GM19372 (cell line): ENCODE measurements around the gene GPR160.

Source experiments
- ATAC-seq: cut with Tn5 transposase; IDR thresholded peaks from one replicate; pipeline ENCODE4 v1.9.1; 2021; ENCODE audit warnings: mild to moderate bottlenecking, low read depth, moderate library complexity; ENCODE audit not compliant: unreplicated experiment

The GPR160 gene

DNA sequence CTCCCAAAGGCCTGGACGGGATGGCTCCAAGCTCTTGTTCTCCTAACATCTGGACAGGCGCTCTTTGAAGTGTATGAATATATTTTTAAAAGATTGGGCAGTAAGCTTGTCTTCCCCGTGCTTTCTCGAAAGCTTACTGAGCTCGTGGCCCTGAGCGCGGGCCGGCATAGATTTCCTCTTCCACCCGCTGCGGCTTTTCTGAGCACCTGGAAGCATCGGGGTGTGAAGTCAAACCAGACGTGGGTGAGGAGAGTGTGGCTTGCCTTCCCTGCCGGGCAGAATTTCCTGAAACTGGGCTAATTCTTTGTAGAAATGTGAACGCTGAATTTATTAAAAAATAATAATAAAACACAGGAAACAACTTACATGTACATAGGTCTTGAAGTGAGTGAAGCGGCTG is 25.9 kb downstream of the GPR160 start:
- no peak for ATAC-seq

DNA sequence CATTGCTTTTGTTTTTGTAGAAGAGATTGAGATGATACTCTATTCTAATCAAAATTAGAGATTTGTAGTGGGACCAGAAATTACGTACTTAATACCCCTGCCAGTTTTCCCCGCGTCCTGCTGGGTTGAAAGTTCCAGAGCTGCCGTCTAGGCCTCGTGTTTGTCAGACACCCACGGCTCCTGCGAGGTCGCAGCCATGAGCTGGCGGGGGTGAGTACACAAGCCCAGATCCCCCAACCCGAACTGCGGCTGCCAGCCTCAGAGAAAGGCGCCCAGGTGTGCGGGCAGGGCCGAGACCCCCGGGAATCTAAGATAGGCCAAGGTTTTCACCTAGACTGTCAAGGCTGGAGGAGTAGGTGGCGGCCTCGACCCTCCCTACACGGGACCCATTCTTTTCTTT is 26.3 kb downstream of the GPR160 start:
- no peak for ATAC-seq

DNA sequence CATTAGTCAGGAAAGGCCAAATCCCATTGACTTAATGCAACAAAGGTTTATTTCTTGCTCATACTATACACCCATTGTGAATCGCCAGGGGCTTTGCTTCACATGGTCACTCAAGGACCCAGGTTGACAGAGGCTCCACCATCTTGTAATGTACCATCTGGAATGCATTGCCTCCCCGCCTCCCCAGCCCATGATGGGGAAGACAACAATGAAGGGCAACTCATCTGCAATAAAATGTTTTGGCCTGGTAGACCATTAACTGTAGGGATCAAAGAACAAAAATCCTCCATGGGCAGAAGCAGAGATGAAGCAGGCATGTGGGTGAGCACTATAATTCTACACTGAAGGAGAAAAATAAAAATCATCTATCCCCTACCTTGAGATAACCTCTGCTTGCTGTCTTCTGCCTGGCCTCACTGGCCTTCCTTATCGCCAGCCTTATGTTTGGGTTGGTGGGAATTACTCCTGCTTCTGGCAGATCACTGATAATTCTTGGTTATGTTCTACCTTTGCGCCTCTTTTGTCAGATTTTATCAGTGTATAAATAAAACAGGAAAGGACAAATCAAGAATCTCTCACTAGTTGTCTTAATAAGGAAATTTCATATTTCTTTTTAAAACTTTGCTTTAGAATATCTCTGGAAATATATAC is 37.8 kb downstream of the GPR160 start:
- ATAC-seq, result no peak

DNA sequence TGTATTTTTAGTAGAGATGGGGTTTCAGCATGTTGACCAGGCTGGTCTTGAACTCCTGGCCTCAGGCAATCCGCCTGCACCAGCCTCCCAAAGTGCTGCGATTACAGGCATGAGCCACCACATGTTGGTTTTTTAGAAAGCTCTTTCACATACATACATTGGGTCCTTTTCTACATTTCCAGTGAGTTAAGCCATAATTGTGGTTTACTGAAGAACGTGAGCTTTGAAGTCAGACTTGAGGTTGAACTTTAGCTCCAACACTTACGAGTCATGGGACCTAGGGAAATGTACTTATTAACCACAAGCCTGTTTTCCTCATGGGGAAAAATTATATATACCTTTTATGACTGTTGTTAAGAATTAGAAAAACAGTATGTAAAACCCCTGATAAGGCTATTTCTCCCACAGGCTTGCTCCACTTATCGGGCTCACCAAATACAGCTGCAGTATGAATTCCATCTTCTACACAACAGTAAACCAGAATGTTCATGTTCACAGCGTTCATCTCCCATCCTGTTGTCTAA is 39.0 kb downstream of the GPR160 start:
- no peak for ATAC-seq

DNA sequence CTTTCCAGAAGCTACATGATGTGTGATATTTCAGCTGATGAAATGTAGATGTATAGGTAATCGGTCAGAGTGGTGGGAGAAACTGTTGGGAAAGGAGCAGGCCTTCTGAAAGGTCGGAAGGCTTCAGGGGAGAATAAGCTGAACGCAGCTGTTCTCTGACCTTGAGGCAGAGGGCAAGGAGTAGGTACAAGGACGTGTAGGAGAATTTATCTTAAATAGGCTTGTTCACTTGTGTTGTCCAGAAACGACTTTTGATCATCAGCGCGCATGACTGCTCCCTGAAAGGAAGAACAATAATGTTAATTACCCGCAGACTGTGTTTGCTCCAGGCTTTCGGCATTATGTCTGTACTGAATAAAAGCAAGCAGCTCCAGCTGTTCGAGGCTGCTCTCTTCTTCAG is 39.6 kb downstream of the GPR160 start:
- no peak for ATAC-seq

DNA sequence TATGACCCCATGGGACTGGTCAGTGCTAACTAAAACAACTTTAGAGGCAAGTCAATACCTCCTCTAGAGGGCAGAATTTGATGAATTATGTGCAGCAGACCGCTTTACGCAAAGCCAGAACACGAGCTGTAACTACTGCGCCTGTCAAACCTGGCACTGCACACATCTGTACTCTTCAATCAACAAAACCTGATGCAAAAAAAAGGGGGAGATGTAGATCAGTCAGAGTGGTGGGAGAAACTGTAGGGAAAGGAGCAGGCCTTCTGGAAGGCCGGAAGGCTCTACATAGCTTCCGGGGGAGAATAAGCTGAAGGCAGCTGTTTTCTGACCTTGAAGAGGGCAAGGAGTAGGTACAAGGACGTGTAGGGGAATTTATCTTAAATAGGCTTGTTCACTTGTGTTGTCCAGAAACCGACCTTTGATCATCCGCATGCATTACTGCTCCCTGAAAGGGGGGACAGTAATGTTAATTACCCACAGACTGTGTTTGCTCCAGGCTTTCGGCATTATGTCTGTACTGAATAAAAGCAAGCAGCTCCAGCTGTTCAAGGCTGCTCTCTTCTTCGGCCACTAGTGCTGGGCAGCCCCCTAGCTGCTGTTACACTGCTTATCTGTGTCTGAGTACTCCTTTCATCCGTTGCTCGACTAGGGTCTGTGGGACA is 41.0 kb downstream of the GPR160 start:
- ATAC-seq, result no peak

DNA sequence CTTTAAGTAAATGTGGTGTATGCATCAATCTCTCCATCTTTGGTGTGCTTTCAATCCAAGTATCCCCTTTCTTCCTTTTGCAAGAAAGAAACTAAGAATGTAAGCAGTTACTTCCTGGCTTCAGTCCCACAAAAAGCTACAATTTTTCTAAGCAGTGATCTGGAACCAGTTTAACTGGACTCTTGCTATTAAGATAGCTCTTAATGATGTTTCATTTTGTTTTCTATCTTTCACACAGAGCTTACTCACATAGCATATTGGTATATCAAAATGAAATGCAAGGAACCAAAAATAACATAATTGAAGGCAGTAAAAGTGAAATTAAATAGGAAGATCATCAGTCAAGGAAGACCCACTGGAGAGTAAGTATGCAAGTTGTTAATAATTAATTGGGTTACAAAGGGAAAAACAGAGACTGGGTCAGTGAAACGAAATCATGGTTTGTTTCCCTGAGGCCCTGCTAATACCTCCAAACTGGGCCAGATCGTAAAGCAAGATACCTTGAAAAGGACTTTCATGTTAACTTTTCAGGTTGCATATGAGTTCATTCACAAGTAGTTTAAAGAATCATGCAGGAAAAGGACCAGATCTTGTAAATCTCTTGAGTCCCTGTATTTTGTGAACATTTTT is 41.9 kb downstream of the GPR160 start:
- ATAC-seq, result no peak

DNA sequence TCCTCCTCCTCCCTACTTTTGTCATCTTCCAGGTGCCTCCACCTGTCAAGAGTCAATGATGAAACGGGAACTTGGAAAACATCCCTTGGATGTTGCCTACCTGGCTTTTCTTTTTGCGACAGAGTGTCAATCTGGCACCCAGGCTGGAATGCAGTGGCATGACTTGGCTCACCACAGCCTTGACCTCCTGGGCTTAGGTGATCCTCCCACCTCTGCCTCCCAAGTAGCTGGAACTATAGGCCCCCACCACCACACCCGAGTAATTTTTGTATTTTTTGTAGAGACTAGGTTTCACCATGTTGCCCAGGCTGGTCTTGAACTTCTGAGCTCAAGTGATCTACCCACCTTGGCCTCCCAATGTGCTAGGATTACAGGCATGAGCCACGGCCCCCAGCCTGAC is 42.8 kb downstream of the GPR160 start:
- no peak for ATAC-seq

DNA sequence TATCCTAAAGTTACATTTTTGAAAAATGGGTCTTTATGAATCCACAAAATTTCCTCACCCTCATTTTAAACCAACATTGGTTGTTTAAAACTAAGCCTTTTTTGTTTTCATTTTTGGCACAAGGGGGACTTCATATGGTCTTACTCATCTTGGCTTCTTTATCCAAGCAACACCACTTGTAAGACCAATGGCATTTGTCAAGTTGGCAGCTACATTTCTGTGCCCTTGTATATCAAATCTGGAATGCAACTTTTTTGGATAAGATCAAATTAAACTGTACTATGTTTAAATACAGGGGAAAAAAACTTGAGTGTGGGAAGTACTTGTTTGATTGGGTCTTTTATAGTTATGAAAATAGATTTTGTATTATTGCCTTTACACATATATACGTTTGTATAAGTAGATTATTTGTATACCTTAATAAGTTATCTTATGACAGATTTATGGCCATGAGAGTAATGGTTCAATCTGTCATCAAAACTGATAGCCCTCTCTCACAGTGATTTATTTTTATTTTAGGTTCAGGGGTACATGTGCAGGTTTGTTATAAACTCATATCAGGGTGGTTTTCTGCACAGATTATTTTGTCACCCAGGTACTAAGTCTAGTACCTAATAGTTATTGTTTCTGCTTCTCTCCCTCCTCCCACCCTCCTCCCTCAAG is 43.4 kb downstream of the GPR160 start:
- no peak for ATAC-seq

DNA sequence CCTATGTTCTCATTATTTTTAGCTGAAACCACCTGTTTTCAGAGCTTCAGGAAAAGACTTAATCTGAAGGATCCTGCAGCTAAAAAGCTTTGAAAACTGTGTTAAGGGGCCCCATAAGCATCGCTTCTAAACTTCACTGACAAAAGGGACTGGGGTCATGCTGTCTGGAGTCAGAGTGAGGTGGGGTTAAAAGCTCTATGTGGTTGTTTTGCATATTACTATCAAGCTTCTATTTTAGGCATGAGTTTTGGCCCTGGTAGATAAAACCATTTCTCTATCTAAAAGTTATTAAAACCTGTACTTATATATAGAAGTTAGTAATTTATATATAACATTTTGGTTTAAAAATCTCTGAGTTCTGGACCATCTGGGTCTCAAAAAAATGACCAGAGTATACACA is 45.5 kb downstream of the GPR160 start:
- no peak for ATAC-seq

DNA sequence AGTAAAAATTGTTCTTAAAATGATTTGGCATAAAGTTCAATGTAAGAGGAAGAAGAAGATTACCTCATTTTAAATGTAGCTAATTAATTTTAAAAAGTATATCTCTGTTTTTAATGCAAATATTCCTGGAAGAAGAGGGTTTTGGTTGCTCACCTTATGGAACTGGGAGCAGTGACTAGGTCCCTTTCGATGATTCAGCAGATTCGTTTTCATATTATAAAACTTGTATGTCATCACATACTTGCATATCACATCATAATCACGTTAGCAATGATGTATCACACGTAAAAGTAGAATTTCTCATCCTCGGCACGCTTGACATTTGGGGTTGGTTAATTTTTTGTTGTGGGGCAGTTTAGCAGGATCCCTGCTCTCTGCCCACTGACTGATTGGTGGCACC is 47.6 kb downstream of the GPR160 start:
- ATAC-seq, result no peak

DNA sequence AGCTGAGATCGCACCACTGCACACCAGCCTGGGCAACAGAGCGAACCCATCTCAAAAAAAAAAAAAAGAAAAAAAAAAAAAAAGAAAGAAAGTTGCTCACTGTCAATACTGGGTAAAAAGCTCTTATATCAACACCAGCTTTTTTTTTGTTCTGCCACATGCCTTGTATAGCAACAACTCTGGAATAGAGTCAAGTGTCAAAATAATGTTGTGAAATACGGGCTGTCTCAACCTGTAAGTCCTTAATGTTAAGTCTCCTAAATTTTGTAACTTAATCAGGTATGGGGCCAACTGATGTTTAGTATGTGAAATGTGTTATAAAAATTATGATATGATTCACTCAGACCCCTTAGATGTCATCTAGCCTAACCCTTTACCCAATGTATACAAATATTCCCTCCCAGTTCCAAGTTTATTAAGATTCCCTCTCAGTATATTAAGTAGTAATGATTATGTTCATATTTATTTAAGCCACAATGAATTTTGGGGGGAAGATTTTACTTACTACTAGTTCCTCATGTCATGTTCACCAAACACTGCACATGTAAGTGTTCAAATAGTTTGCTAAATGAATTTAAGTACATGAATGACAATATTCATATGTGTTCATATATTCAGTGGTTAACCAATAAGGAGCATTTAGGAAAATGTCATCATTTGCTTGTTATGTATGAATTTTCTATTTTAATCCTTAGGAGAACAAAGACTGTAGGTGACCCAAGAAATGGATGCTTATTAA is 52.2 kb downstream of the GPR160 start:
- no peak for ATAC-seq

DNA sequence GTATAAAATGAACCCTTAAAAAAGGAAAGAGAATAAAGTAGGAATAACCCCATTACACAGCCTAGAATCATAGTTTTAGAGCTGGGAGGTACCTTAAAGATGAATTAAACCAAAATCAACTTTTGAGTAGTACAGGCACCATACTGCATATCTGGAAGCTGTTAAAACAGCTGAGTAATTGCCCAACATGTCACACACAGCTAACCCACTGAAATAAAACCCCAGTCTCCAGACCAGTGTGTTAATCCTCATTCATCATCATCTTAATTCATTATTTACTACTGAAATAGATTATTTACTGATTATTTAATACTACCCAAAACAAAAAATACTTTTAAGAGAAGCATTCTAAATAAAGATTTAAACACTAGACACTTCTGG is 52.8 kb downstream of the GPR160 start:
- ATAC-seq, result no peak

DNA sequence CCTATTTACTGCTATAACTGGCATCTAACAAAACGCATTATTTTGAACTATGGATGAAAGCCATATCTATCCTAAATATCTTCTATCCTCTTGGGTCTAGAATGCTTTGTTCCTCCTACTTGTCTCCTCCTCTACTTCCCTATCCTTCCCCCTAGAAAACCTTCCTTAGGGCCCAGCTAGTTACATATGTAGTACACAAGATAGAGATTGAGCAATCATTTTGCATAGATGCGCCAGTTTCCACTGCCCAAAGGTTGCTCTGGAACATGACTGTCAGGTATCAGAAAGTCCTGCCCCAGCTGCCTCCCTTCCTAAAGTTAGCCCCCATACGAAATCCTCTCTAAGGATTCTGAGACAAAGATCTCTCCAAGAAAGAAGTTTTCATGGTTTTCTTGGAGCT is 55.1 kb downstream of the GPR160 start:
- no peak for ATAC-seq

DNA sequence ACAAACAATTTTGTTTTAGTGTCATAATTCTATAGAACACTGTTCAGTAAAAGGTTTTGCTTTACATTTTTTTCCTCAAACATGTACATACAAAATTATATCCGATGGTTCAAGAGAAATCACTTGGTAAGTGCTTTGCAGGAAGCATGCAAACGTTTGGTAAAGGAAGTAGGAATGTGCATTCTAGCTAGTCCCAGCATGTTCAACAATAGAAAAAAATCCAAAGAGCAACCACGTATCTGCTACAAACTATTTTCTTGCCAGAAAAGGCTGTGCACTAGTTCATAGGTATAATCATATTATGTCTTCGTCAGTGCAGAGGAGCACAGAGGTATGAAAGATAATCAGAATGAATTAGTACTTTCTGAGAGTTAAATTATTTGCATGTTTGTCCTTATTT is 58.0 kb downstream of the GPR160 start:
- ATAC-seq, result no peak

DNA sequence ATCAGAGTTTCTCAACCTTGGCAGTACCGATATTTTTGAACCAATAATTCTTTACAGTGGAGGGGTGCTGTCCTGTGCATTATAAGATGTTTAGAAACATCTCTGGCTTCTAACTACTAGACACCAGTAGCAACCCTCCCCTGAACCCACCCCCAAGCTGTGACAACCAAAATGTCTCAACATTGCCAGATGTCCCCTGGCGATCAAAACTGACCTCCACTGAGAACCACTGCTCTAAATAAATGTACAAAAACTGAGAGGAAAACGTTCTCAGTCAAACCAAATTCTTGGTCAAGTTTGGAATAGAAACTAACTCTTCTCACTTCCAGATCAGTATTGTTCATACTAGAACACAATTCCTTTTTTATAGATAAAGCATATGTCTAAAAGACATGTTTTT is 58.5 kb downstream of the GPR160 start:
- no peak for ATAC-seq

DNA sequence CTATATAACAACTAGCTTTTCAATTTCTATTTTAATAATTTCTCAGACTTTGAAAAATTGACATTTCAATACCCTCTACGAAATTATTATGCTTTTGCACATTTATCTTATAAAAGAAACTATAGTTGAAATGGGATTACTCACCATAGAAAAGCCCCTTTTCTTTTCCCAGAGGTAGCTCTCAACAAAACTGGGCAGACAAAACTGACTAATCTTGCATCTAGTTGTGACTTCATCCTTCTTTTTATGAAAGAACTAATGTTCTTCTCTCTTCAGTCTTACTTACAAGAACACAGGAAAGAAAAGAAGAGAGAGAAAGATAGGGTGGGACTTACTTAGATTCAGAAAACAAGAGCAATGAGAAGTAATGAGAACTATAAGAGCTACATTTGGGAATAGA is 61.0 kb downstream of the GPR160 start:
- ATAC-seq, result no peak

DNA sequence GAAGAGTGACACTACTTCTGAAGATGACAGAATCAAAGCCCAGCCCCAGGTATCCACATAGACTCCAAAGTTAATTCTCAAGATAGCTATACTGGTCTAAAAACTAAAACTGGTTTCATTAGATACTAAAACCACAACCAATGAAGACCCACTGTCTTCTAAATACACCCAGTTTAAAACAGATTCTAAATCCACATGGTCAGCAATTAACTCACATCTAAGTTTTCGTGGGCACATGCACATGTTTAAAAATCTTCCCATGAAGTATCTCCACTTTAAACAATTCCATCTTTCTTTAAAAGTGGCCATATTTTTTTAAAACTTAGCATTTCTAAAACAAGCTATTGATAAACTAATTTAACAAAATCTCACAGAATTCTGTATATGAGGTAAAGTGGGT is 63.1 kb downstream of the GPR160 start:
- ATAC-seq, result no peak

DNA sequence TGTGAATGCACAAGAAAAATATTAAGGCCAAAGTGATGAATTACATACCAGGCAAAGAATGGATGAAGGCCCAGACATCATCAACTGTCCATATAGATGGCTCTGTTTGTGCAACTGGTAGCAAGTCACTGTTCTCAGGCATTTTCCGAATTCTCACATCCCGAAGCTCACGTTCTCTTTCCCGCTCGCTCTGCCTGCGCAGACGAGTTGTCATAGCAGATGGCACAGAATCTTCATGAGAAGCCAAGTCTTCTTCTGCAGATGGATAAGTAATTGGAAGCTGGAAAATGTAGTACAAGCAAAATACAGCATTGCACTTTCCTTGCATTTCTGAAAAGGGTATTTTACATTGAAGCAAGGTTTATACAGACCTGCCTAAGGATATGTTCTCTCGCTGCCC is 64.6 kb downstream of the GPR160 start:
- ATAC-seq, result no peak

DNA sequence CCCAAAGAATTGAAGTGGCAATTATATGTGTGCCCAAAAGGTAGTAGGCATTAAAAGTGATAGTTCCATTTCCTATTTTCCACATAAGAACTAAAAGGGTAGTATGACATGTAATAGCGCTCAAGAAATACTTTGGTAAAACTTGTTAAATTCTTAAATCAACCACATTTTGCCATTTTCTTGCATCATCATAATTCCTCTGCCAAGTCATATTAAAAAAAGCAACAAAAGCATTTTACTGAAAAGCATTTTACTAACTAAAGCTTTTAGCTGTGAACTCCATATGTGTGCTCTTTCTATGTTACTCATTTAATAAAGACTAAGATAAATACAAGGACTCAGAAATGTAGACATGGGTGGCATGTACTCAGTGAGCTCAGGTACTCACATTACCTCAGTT is 70.1 kb downstream of the GPR160 start:
- no peak for ATAC-seq

DNA sequence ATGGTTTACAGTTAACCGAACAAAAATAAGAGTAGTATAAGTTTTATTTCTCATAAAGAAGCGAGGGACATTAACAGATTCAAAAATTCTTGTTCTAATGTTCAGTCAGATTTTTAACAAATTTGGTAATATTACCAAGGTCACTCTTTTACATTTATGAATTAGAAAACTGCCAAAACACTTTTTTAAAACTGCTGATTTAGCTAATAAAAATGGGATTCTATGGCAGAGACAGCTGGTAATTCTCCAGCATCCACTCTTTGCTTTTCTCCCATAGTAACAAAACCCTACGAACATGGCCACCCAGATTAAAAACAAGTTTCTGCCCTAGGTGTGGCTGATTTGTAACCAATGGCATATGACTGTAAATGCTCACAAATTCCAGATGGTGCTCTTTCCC is 71.2 kb downstream of the GPR160 start:
- no peak for ATAC-seq
